Activated CD4-positive, alpha-beta T cell treated with anti-CD3 and anti-CD28 coated beads, Interleukin-2, Interleukin-6, amounts not matched to agents 100 ng/mL and 50 ng/mL, durations not matched to agents 16 hours and 8 hours (primary cell): Measurements from ENCODE around the gene PLXNA4.

Experiments used
- DNase-seq: peaks from one replicate; pipeline ENCODE4 v3.0.0-alpha.2; 2020

The PLXNA4 gene

GRCh38 chr7:132564849-132565248, 11.4 kb downstream of the PLXNA4 start:
- DNase-seq: no peak

GRCh38 chr7:132564090-132564489, 12.2 kb downstream of the PLXNA4 start:
- DNase-seq: no peak

GRCh38 chr7:132562690-132563089, 13.6 kb downstream of the PLXNA4 start:
- no peak for DNase-seq

DNA sequence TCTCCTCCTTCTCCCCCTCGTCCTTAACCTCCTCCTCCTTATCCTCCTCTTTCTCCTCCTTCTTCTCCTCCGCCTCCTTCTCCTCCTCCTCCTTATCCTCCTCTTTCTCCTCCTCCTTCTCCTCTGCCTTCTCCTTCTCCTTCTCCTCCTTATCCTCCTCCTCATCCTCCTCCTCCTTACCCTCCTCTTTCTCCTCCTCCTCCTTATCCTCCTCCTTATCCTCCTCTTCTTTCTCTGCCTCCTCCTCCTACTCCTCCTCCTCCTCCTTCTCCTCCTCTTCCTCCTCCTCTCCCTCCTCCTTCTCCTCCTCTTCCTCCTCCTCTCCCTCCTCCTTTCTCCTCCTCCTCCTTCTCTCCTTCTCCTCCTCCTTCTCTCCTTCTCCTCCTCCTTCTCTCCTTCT, 14.5 kb downstream of the PLXNA4 start:
- no peak for DNase-seq

DNA sequence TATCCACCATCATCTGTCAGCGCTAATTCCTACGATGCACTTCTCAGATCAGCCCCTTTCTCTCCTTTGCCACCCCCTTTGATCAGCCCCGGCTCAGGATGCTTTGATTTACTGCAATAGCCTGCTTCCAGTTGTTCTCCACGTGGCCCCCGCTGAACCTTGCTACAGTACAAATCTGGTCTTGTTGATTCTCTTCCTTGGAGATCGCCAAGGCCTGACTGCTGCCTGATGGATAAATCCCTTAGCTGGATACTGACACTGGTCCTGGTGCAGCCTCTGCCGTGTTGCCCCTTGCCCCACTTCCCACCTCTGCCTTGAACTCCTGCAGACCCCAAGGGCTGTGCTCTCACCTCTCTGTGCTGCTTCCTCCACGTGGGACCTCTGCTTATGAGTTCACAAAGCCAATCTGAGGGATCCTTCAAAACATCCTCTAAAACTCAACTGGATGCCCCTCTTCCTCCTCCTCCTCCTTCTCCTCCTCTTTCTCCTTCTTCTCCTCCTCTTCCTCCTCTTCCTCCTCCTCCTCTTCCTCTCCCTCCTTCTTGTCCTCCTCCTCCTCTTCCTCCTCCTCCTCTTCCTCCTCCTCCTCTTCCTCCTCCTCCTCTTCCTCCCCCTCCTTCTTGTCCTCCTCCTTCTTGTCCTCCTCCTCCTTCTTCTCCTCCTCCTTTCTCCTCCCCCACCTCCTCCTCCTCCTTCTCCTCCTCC, 15.3 kb downstream of the PLXNA4 start:
- DNase-seq: no peak

DNA sequence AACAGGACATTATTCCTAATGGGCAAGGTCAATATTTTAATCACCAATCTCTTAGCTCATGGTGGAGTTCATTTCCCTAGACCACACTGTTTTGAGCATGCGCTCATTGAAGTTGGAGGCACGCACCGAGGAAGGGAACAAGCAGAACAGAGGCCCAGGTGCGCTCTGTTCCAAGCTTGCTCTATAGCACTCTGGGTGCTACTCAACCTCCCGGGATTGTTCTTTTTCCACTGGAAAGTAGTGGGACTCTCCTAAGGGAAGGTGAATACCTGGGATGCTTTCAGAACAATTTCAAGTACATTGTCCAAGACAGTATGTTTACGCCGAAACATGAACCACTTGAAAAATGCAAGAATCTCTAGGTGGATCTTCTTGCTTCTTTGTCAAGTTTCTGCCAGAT, 16.2 kb downstream of the PLXNA4 start:
- no peak for DNase-seq

DNA sequence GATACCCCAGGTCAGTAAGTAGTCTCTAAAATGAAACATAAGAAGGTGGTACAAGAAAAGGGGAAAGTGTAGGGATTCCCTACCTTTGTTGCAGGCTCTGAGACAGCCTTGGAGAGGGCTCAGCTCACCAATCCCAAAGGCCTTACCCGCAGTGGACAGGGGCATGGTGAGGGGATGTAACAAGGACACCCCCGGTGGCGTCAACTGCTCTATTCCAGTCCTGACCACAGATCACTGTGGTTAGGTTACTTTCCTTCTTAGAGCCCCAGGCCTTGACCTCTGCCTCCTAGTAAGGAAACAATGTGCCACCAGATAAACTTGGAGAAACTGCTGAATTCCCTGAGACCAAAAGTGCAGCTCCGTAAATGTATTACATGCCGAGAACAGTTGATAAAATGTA, 17.5 kb downstream of the PLXNA4 start:
- no peak for DNase-seq

GRCh38 chr7:132557489-132558044, 18.7 kb downstream of the PLXNA4 start:
- no peak for DNase-seq

GRCh38 chr7:132554446-132554845, 21.8 kb downstream of the PLXNA4 start:
- DNase-seq: no peak

GRCh38 chr7:132553031-132553430, 23.2 kb downstream of the PLXNA4 start:
- no peak for DNase-seq

- DNase-seq: no peak
Observed at GRCh38 chr7:132551886-132552285, 24.4 kb downstream of the PLXNA4 start.

GRCh38 chr7:132551439-132551838, 24.8 kb downstream of the PLXNA4 start:
- no peak for DNase-seq

DNA sequence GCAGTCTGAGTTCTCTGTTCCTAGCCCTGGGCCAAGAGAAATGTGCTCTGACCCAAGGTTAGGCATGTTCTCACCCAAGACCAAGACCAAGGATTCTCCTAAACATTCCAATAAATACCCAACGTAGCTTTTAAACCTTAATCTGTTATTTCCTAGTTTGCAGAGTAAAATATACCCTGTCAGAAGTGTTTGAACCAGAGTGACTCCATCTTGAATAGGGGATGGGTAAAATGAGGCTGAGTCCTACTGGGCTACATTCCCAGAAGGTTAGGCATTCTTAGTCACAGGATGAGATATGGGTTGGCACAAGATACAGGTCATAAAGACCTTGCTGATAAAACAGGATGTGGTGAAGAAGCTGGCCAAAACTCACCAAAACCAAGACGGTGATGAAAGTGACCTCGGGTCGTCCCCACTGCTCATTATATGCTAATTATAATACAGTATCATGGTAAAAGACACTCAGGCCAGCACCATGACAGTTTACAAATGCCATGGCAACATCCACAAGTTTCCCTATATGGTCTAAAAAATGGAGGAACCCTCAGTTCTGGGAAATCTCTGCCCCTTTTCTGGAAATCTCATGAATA, 27.7 kb downstream of the PLXNA4 start:
- DNase-seq: peak; percentile 5

DNA sequence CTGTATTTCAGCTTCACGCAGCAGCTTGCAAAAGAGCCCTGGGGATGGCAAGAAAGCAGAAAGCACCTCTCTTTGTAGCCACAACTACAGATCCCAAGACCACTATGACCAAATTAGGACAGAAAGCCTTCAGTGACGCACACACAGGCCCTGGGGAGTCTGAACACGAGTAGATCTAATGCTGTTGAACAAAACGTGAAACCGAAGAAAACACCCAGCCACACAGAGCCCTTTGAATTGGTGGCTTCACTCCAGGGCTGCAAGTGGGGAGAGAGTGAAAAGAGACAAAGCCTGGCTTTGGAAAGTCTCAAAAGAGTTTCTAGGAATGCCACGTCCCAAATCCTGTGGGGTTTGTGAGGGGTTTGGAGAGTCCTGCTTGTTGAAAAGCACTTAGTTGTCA, 28.4 kb downstream of the PLXNA4 start:
- DNase-seq: no peak

- DNase-seq: no peak
Observed at GRCh38 chr7:132546366-132547127, 29.7 kb downstream of the PLXNA4 start.

DNA sequence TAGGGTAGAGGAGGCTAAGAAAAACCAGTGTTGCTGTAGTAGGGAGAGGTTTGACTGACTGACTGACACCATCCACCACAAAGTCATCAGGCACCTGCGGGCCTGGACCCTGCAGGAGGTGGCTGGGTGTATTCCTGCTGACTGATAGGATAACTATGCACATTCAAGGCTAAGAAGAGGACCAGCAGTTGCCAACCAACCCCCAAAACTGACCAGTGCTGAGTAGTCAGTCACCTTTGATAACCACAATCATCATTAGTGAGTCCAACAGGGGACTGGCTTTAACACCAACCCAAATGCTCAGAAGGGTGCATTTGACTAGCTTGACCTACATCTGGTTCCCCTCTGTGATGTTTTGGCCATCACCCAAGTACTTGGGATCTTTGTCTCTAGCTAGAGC, 30.5 kb downstream of the PLXNA4 start:
- DNase-seq: no peak

GRCh38 chr7:132544999-132545398, 31.3 kb downstream of the PLXNA4 start:
- DNase-seq: no peak

GRCh38 chr7:132544025-132544424, 32.2 kb downstream of the PLXNA4 start:
- no peak for DNase-seq

DNA sequence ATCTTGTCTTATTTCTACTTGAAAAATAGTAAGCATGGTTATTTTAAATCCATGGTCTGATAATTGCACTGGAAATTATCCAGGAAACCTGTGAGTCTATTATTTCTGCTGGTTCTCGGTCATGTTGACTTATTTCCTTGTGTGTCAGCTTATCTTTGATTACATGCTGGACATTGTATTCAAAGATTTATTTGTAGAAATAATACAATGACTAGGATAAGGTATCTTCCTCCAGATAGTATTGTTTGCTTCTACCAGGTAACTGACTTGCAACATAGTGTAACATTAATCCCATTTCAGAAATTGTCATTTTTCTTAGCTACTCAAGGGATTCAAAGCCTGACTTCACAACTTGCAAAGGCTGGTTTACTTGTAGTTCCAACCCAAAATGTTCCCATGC, 33.4 kb downstream of the PLXNA4 start:
- DNase-seq: no peak

DNA sequence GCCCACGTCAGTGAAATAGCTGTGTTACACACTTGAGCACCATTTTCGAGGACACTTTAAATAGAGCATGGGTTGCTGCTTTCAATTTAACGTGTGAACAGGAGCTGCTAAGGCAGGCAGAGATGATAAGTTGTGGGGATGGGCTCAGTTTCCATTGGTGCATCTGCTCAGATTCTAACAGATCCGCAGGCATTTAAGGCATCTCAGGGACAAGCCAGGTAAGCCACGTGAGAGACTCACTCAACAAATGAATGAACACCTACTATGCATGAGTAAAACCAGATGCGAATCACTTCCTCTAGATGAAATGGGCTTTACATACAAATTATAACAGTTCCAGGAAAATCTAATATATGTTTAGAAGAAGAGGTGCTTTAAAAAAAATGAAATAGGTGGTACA, 34.6 kb downstream of the PLXNA4 start:
- DNase-seq: no peak

- no peak for DNase-seq
Observed at GRCh38 chr7:132537456-132538145, 38.7 kb downstream of the PLXNA4 start.

DNA sequence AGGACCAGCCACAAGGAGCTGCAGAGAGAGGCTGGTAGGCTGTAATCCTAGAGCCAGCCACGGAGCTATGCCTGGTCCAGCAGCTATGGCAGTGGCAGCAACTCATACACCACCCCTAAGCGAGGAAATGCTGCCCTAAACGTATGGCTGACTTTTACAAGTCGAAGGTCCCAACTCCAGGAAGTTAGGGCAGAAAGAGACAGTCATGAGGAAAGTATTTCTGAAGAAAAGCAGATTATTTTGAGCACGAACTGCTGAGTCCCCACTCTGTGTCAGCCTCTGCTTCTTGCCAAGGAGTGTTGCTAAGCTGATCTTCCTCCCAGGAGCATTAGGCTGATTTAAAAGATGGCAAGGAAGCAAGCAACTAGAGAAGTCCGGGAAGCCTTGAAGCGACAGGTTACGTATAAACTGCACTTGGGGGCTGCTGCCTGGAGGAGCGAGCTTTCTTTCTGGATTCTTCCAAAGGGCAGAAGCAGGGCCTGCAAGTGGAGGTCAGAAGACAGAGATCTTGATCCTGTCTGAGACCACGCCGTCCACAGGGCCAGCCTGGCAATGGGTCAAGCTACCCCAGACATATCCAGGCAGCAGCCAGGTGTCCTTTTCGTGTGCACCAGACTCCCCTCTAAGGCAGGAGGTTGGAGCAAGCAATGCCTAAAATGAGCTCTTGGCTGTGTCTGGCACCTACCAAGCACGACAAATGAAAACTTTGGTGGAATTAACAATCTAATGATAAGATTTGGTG, 39.4 kb downstream of the PLXNA4 start:
- DNase-seq: no peak

- DNase-seq: no peak
Observed at GRCh38 chr7:132533916-132534315, 42.4 kb downstream of the PLXNA4 start.
